ENCODE measurements around the gene DCANP1. TPM values are rescaled to one million over a fixed set of nuclear protein-coding genes. Genes with fewer than 3 reads are reported as not detected.

The DCANP1 gene
- total RNA-seq, 4 donors from 2014 or later: not detected

- intact Hi-C loops (cut with DNase I; ENCODE audit: low total_unique reads): no loop called here
- Histone ChIP-seq H3K36me3 (no peaks in the 10 kb centered on the region), H3K4me3 (no peak overlapping the region), H3K9me3 (no peaks in the 10 kb centered on the region), H3K27ac (no peak overlapping the region), H3K4me1 (no peaks in the 10 kb centered on the region), H3K27me3 (no peaks in the 10 kb centered on the region)
- in situ Hi-C loops (cut with MboI; ENCODE audit: low sequenced_read_pairs in 4 of 4): no loop called here
- ATAC-seq: no peak
- no peak for DNase-seq
- TF ChIP-seq POLR2A (IDR thresholded peaks at IDR 0.05): no peak
- TF ChIP-seq, protein P1, sequence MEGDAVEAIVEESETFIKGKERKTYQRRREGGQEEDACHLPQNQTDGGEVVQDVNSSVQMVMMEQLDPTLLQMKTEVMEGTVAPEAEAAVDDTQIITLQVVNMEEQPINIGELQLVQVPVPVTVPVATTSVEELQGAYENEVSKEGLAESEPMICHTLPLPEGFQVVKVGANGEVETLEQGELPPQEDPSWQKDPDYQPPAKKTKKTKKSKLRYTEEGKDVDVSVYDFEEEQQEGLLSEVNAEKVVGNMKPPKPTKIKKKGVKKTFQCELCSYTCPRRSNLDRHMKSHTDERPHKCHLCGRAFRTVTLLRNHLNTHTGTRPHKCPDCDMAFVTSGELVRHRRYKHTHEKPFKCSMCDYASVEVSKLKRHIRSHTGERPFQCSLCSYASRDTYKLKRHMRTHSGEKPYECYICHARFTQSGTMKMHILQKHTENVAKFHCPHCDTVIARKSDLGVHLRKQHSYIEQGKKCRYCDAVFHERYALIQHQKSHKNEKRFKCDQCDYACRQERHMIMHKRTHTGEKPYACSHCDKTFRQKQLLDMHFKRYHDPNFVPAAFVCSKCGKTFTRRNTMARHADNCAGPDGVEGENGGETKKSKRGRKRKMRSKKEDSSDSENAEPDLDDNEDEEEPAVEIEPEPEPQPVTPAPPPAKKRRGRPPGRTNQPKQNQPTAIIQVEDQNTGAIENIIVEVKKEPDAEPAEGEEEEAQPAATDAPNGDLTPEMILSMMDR (IDR thresholded peaks at IDR 0.05 in 4 of 5, conservative IDR thresholded peaks at IDR 0.05 in 1 of 5): no peak
These were observed 1.7 kb downstream of the DCANP1 start for GRCh38 chr5:135445306-135445985.

DNA sequence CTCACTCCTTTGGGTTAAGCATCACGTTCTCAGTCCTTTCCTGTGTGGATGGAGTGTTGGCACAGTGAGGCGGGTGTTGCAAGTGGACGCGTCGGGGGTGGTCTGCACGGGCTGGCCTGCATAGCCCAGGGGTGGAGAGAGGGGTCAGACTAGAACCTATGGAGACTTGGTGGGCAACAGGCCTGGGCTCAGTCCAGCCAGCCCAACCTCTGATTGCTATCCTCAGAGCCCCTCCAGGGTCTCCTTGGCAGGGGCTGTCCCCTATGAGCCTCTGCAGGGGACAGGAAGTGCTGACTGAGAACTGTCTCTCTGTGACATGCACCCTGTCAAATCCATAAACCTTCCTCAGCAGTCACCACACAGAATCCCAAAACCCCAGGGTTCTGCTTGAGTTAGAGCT is 2.3 kb downstream of the DCANP1 start:
- H3K9me3 ChIP-seq: no peaks in the 10 kb centered on the region
- TF ChIP-seq, protein P1 (IDR thresholded peaks at IDR 0.05 in 4 of 5, conservative IDR thresholded peaks at IDR 0.05 in 1 of 5): no peak
- TF ChIP-seq POLR2A (IDR thresholded peaks at IDR 0.05): no peak
- ATAC-seq (no peak), DNase-seq (no peak)
- H3K4me3 ChIP-seq: no peak overlapping the region
- in situ Hi-C loops (cut with MboI; ENCODE audit: low sequenced_read_pairs in 4 of 4): no loop called here
- H3K27me3 ChIP-seq: no peaks in the 10 kb centered on the region
- H3K27ac ChIP-seq: no peak overlapping the region
- H3K4me1 ChIP-seq: peaks cover 1 to 4% of the 10 kb centered on the region in 2 donors
- intact Hi-C loops (cut with DNase I; ENCODE audit: low total_unique reads): no loop called here
- H3K36me3 ChIP-seq: no peaks in the 10 kb centered on the region

GRCh38 chr5:135444360-135444759 is 2.8 kb downstream of the DCANP1 start:
- no peaks in the 10 kb centered on the region for H3K9me3 ChIP-seq
- intact Hi-C loops (cut with DNase I; ENCODE audit: low total_unique reads) (no loop called here), in situ Hi-C loops (cut with MboI; ENCODE audit: low sequenced_read_pairs in 4 of 4) (no loop called here)
- H3K27me3 ChIP-seq: no peaks in the 10 kb centered on the region
- H3K36me3 ChIP-seq: no peaks in the 10 kb centered on the region
- no peak overlapping the region for H3K4me3 ChIP-seq
- H3K4me1 ChIP-seq: peaks cover 3 to 9% of the 10 kb centered on the region in 2 donors
- ATAC-seq (no peak), DNase-seq (no peak)
- no peak overlapping the region for H3K27ac ChIP-seq
- TF ChIP-seq POLR2A (IDR thresholded peaks at IDR 0.05): no peak
- TF ChIP-seq, protein P1 (IDR thresholded peaks at IDR 0.05 in 4 of 5, conservative IDR thresholded peaks at IDR 0.05 in 1 of 5): no peak

GRCh38 chr5:135443161-135443960 is 3.8 kb downstream of the DCANP1 start:
- Histone ChIP-seq H3K27me3 (no peaks in the 10 kb centered on the region), H3K9me3 (no peaks in the 10 kb centered on the region), H3K4me3 (no peak overlapping the region), H3K36me3 (no peaks in the 10 kb centered on the region), H3K27ac (no peak overlapping the region), H3K4me1 (peaks cover 8 to 15% of the 10 kb centered on the region in 2 donors)
- no peak for TF ChIP-seq POLR2A (IDR thresholded peaks at IDR 0.05)
- TF ChIP-seq, protein P1 (IDR thresholded peaks at IDR 0.05 in 4 of 5, conservative IDR thresholded peaks at IDR 0.05 in 1 of 5): no peak
- in situ Hi-C loops (cut with MboI; ENCODE audit: low sequenced_read_pairs in 4 of 4): no loop called here
- DNase-seq (no peak), ATAC-seq (no peak)
- intact Hi-C loops (cut with DNase I; ENCODE audit: low total_unique reads): no loop called here
